Measurements from ENCODE around the gene ATP5PB.

ATP5PB gene

DNA sequence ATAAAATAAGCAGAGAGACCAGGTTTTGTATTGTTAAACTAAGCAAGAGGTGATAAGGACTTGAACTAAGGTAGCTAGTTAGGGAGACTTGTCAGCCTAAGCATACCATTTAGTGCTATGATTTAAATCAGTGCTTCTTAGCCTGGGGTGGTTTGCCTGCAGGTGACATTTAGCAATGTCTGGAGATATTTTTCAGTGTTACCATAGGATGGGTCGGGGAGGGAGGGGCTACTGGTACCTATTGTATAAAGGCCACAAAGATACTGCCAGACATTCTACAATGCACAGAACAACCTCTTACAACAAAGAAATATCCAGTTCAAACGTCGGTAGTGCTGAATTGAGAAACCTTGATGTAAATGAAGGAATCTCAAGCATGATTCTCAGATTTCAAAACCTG, 3.3 kb downstream of the ATP5PB start:
- no peak overlapping the region for H3K4me3 ChIP-seq (ENCODE audit: low read depth, low read length)
- in situ Hi-C loops (cut with HindIII; ENCODE audit: low sequenced_read_pairs) = no loop called here
- TF ChIP-seq, protein P1, sequence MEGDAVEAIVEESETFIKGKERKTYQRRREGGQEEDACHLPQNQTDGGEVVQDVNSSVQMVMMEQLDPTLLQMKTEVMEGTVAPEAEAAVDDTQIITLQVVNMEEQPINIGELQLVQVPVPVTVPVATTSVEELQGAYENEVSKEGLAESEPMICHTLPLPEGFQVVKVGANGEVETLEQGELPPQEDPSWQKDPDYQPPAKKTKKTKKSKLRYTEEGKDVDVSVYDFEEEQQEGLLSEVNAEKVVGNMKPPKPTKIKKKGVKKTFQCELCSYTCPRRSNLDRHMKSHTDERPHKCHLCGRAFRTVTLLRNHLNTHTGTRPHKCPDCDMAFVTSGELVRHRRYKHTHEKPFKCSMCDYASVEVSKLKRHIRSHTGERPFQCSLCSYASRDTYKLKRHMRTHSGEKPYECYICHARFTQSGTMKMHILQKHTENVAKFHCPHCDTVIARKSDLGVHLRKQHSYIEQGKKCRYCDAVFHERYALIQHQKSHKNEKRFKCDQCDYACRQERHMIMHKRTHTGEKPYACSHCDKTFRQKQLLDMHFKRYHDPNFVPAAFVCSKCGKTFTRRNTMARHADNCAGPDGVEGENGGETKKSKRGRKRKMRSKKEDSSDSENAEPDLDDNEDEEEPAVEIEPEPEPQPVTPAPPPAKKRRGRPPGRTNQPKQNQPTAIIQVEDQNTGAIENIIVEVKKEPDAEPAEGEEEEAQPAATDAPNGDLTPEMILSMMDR (IDR thresholded peaks at IDR 0.05; ENCODE audit: low read depth, low read length, missing control alignments) = no peak
- DNase-seq (ENCODE audit: low read depth) = no peak

DNA sequence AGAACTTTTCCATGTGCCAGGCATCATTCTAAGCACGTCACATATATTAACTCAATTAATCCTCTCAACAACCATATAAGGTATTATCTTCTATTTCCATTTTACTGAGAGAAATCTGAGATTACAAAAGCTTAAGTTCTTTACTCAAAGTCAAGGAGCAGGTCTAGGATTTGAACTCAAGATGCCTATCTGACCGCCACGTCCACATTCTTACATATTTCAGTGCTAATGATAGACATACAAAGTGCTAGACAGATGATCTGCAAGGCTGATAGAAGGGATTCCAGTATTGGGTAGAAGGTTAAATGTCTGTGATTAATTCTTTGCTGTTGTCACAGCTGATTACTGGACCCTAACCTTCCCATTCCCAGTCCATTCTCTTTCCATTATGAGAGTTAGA, 4.4 kb downstream of the ATP5PB start:
- in situ Hi-C loops (cut with HindIII; ENCODE audit: low sequenced_read_pairs) = no loop called here
- no peak overlapping the region for H3K4me3 ChIP-seq (ENCODE audit: low read depth, low read length)
- TF ChIP-seq, protein P1 (IDR thresholded peaks at IDR 0.05; ENCODE audit: low read depth, low read length, missing control alignments) = no peak
- DNase-seq (ENCODE audit: low read depth) = no peak

DNA sequence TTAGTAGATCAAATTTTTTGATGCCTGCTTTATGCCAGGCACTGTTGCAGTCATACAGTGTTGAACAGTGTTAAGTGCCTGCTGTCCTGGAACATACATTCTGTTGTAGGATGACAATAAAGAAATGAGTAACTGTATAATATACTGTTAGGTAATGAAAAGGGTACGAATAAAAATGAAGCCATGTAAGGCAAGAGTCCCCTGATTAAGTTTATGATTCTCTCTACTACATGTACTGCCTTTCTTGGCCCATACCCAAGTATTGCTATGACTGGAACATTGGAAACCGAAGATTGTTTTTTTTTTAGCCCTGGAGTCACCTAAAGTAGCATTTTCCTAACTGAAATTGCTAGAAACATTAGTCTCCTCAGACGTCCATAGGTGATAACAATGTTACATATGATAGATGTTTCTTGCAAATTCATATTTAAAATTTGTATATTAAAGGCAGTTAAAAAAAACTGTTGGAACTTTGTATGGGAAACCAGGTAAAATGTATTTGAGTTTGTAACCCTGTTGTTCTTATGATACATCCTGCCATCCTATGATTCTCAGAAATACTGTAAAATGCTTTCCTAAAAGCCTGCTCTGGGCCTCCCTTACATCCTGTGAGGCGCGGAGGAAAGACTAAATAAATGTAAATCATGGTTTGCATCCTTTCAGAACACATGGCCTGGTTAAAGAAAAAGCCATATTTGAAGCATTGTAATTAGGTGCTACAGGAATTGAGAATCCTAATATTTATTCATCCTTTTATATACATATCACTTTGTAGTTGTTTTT, 5.8 kb downstream of the ATP5PB start:
- H3K4me3 ChIP-seq (ENCODE audit: low read depth, low read length) = no peak overlapping the region
- TF ChIP-seq, protein P1 (IDR thresholded peaks at IDR 0.05; ENCODE audit: low read depth, low read length, missing control alignments) = no peak
- in situ Hi-C loops (cut with HindIII; ENCODE audit: low sequenced_read_pairs) = no loop called here
- no peak for DNase-seq (ENCODE audit: low read depth)

DNA sequence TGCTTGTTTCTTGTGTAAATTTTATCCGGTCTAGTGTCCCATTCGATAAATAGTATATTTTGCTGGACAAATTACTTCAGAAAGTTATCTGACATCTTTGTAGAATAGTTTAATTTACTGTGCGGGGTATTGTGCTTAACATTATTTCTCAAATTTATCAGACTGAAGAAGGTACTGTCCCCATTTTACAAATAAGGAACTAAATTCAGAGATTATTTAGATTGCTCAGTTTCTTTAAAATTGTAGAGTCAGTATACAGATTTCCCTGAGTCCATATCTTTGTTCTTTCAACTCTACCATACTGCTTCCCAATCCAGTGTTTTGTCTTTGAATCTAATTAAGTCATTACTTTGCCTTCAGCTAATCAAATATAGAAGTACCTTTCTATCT, 6.4 kb downstream of the ATP5PB start:
- TF ChIP-seq, protein P1 (IDR thresholded peaks at IDR 0.05; ENCODE audit: low read depth, low read length, missing control alignments) = no peak
- H3K4me3 ChIP-seq (ENCODE audit: low read depth, low read length) = no peak overlapping the region
- in situ Hi-C loops (cut with HindIII; ENCODE audit: low sequenced_read_pairs) = no loop called here
- DNase-seq (ENCODE audit: low read depth) = no peak

DNA sequence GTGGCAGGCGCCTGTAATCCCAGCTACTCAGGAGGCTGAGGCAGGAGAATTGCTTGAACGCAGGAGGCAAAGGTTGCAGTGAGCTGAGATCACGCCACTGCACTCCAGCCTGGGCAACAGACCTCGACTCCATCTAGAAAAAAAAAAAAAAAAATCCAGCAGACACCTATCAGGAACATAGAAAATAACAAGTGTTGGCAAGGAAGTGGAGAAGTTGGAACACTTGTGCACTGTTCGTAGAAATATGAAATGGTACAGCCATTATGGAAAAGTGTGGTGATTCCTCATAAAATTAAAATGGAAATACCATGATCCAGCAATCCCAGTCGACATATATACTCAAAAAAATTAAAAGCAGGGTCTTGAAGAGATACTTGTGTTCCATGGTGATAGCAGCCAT, 12.5 kb downstream of the ATP5PB start:
- in situ Hi-C loops (cut with HindIII; ENCODE audit: low sequenced_read_pairs) = no loop called here
- TF ChIP-seq, protein P1 (IDR thresholded peaks at IDR 0.05; ENCODE audit: low read depth, low read length, missing control alignments) = no peak
- no peak overlapping the region for H3K4me3 ChIP-seq (ENCODE audit: low read depth, low read length)
- no peak for DNase-seq (ENCODE audit: low read depth)

DNA sequence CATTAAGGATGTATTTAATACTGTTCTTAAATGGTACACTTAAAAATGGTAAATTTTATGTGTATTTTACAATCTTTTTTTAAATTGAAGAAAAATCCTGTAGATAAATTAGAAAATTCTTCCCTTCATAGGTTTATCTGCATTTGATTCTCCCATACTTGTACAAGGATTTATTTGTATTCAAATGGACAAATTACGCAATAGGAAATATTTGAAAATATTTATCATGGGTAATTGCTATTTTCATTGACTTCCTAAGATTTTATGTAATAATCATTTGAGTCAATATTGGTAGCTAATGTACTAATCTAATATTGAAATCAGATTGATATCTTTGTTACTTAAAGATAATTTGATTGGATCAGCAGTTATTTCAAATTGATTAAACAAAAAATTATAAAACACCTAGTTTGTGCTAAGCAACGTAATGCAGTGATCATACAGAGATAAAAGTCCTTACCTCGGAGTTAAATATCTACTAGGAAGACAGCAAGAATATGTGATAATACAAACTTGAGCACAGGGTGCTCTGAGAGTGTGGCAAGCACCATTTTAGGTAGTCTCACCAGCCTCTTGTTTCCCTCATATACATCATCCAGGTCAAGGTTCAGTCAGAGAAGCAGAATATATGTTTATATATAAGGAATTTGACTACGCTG, 13.2 kb downstream of the ATP5PB start:
- no peak overlapping the region for H3K4me3 ChIP-seq (ENCODE audit: low read depth, low read length)
- no peak for DNase-seq (ENCODE audit: low read depth)
- TF ChIP-seq, protein P1 (IDR thresholded peaks at IDR 0.05; ENCODE audit: low read depth, low read length, missing control alignments) = no peak
- in situ Hi-C loops (cut with HindIII; ENCODE audit: low sequenced_read_pairs) = no loop called here
